Stimulated activated CD8-positive, alpha-beta memory T cell treated with anti-CD3 and anti-CD28 coated beads, Interleukin-4, amount 100 ng/mL, for 1 hour (primary cell): ENCODE results near the gene CABLES2.

Experiments used
- DNase-seq, 2 donors: peaks; one replicate each; pipeline ENCODE4 v3.0.0-alpha.2; 2020; ENCODE audit warnings: low read depth in 2 of 2, low spot score in 1 of 2

The CABLES2 gene

DNA sequence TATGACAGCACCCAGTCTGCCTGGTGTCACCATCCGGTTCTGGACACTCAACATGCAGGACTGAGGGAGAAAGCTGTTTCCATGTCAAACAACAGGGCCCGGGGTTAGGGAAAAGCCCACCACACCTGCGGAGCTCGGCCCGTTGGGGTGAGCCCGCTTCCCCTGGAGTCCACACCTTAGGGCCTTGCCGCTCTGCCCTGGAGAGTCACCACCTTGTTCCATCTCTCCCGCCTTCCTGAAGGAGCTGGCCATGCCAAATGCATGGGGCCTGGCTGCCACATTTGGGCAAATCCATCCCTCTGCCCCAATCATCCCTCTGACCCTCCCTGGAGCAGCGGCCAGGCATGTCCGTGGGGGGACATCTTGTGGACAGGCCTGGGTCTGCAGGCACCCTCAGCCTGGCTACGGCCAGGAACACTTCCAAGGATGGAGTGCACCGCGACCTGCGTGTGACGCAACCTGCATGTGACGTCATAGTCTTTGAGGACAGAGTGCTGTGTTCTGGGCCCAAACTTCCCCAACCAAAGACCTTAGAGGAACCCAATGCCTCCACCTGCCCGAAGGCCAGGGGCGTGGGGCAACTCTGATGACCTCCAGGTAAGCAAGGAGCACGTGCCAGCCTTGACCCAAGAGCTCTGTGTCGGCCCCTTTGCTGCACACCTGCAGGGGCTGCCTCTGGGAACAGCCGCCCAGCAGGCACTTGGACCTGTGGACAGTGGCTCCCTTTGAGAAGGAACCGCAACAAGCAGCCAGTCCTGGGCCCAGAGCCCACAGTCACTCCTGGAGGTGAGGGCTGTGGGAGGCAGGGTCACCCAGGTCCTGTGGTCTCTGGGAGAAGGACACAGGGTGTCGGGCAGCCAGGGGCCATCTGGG lies 1.7 kb downstream of the CABLES2 start:
- no peak for DNase-seq

DNA sequence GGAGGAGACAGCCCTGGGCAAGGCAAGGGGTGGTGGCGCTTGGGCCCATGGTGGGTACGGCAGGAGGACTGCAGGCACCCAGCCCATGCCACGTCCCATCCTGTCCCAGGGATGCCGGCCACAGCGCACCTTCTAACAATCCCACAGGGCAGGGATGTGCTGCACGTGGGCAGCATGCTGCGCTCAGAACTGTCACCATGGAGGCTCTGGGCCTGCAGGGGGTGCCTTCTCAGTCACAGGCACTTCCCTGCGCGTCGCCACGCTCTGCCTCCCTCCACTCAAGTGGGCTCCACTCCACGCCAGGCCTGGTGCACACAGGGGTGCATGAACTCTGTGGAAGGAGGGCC lies 2.4 kb downstream of the CABLES2 start:
- no peak for DNase-seq

DNA sequence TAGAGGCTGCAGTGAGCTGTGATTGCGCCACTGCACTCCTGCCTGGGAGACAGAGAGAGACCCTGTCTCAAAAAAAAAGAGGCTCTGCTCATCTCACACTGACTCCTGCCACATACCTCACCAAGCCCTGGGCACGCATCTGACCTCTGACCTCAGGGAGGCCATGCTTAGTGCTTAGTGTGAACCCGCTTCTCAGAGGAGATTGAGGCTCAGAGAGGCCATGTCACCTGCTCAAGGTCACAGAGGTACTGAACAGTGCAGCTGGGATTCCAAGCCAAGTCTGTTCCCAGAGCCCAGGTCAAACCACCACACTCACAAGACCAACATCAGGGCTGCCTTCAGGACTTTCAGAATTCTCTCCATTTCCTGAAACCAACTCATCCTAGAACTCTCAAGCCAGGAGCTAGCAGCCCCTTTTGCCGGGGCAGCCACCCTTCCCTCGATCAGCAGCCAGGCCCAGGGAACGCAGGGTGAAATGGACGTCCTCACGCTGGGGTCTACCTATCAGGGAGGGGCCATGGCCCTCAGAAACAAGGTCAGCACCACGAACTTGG lies 2.9 kb downstream of the CABLES2 start:
- DNase-seq: no peak

GRCh38 chr20:62403331-62403730 lies 3.8 kb downstream of the CABLES2 start:
- DNase-seq: no peak

DNA sequence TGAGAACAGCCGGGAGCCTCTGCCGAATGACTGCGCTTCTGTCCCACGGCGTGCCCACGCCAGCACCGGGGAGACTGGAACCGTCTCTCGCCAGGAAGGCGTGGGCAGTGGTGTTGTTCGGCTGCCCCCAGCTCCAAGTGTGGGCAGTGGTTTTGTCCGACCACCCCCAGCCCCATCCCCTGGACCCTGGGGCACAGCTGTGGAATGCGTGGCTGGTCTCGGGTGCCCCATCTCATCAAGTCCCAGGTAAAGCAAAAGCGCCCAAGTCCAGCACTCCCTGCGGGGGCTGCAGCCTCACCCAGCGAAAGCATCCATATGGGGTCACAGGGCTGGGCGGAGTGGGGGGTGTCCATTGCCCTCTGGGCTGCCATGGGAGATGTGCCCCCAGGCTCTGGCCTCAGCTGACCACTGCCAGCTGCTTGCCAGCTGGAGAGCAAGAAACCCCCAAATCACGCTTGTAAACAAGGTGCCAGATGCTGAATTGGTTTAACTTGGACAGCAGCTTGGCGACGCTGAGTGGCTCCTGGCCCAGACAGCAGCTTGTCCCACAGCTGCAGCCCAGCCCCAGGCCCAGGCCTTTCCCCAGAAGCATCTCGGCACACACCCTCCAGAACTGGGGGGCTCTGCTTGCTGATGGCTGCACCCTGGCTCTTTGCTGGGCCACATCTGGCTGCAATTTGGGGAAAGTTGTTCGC lies 4.5 kb downstream of the CABLES2 start:
- DNase-seq: no peak

DNA sequence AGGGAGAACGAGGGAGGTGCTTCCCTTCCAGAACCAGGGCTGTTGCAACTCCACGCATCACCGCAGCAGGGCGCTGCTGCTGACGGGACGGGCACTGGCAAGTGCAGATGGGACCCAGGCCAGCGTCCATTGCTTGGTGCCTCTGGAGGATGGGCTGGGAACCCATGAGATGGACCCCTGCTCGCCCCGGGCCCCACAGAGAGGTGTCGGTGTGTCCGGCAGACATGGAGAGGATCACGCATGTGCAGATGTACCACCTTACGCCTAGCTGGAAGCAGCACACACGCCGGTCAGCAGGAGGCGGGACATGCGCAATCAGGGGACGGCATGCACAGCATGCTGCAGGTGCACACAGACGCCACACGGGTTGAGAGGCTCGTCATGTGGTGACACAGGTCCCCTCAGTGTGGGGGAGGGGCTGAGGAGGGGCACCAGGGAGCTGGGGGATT lies 5.7 kb downstream of the CABLES2 start:
- DNase-seq: no peak

DNA sequence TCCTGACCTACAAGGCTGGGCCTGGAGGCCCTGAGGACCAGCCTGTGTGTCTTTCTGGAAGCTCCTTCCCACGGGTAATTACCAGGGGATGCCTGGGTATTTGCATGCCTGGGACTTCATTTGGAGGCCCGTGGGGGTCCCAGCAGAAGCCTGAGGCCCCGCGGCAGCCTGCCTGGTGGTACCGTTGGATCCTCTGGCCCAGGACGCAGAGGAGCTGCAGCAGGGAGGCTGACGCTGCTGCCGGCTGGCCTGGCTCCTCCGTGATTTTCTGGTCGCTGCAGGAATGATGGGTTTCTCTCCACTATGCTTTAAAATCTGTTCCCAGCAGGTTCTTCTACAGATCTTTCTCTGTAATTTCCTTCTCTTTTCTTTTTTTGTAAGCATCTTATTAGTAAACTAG lies 6.5 kb downstream of the CABLES2 start:
- no peak for DNase-seq

- no peak for DNase-seq
These were observed 7.1 kb downstream of the CABLES2 start for GRCh38 chr20:62400021-62400420.

GRCh38 chr20:62398120-62398821 lies 8.8 kb downstream of the CABLES2 start:
- DNase-seq: no peak

GRCh38 chr20:62396367-62397239 lies 10.5 kb downstream of the CABLES2 start:
- DNase-seq: no peak

- DNase-seq: no peak
These were observed 11.5 kb downstream of the CABLES2 start for GRCh38 chr20:62395311-62396242.

DNA sequence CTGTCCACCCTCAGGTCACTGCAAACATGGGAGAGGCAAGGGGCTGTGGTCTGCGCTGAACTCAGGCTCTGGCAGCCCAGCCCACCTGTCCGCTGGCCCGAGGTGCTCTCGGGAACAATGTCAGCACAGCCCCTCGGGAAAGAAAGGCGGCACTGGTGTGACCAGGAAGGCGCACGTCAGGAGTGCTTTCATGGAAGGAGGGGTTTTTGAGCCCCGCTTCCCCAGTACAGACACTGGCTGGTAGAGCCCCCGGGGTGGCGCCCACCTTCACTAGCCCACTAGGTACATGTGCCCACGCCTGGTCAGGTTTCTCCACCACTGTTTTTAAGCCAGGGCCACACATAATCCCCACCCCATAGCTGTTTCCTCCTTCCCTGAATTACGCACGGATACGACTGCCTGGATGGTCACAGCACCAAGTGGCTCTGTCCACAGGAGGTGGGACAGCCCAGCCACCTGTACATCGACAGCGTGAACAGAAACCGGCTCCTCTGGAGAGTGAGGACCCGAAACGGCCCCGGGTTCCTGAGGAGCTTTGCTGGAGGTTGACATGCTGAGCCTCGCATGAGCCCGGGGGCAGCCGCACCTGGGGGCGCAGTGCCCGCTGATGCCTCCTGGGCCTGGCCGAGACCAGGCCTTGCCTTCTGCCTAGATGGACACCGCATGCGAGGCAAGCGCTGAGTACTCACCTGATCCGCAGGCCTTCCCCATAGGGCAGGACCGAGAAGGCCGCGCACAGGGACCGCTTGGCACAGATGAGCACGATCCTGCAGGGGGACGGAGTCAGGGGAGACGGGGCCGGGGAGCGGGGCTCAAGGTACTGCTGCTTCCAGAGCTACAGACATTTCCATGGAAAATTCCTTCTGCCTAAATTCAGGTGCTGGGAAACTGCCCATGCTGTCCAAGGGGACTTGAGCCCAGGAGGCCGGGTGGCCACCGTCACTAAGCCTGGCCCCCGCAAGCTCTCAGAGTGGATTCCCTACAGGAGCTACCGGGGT lies 12.5 kb downstream of the CABLES2 start:
- no peak for DNase-seq

DNA sequence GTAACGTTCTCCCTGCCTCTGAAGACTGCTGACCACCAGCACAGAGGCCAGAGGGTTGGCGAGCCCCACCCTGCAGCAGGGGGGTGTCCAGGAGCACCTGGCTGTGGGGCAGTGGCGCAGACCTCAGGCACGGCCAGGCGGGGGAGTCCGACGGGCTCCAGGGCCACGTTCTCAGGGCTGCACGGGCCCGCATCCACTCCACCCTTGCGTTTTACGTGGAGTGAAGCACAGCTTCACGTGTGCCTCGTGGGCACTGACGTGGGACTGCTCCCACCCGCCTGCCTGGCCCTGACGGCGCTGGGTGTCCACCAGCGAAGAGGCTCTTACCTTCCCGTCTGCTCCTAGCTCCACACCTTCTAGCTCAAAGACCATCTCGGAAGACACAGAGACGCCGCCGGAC lies 13.3 kb downstream of the CABLES2 start:
- no peak for DNase-seq

DNA sequence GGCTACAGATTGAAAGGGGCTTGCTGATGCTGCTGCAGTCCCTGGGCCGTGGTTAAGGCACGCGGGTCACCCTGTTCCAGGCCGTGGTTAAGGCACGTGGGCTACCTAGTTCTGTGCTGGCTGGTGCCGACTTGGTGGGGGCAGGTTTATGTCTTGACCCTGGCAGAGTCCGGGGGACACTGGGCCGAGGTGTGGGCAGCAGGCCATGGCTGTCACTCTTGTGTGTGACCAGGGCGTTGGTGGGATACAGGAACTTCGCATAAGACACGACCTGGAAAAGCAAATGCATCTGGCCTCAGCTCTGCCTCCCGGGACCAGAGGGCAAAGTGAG lies 13.8 kb downstream of the CABLES2 start:
- DNase-seq: no peak

- DNase-seq: no peak
These were observed 14.3 kb downstream of the CABLES2 start for GRCh38 chr20:62392621-62393334.

DNA sequence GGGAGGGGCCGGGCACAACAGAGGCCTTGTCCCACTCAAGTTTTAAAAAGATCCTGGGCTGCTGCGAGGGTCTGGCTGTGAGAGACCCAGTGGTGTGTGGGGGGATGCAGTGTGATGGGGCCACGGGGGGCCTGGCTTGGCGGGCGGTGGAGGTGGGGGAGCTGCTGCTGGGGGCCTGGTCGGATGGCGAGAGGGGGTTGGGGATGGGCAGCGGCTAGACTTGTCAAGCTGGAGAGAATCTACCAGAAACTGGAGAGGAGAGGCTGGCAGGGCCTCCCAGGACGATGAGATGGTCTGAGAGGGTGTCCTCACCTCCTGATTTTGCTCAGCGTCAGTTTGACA lies 15.0 kb downstream of the CABLES2 start:
- DNase-seq: no peak

DNA sequence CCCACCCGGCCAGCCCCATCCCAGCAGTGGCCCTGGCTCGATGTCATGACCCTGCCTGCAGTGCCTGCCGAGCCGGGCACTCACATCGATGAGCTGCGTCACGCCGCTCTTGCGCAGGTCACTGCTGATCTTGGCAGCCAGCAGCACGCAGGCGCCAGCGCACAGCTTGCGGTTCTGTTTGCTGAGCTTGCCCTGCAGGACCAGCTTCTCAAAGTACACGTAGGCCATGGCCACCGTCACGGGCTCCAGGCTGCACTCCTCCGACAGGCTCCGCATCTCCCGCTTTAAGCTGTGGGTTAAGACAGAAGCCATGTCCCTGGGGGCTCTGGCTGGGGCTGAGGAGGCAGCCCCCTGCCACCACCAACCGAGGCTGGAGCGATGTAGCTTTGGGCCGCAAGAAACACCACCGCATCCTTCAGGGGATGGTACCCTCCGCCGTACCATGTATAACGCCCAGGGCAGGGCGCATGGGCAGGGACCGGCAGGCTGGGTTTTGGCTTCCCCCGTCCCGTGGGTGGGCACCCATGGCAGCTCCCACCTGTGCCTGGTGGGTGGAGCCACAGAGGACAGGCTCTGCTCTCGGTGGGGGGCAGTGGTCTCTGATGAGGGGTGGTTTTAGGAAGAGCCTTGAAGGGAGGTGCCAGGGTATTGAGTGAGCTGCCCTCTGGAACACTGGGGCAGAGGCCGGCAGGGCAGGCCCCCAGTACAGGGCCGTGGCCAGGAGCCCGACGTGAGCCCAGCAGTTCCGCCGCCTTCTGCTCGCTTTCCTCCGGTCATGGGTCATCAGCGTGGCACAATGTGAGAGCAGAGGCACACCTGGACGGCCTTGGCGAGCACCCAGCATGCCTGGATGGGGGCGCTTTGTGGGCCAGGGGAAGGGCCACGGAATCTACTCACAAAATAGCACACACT lies 15.7 kb downstream of the CABLES2 start:
- DNase-seq: no peak
